G401.6 (cell line): ENCODE results near the gene KRTAP10-11.
"Not testable (repeated sequence)": the region's sequence is repeated elsewhere in the genome, so short reads cannot be mapped to it uniquely, and the experiment has no call there.

ENCODE experiments used
- FAIRE-seq: peaks from 2 replicates; lab custom pipeline; 2012; peaks lifted over from hg19 to GRCh38; lab: Jason Lieb, UNC

KRTAP10-11 gene

DNA sequence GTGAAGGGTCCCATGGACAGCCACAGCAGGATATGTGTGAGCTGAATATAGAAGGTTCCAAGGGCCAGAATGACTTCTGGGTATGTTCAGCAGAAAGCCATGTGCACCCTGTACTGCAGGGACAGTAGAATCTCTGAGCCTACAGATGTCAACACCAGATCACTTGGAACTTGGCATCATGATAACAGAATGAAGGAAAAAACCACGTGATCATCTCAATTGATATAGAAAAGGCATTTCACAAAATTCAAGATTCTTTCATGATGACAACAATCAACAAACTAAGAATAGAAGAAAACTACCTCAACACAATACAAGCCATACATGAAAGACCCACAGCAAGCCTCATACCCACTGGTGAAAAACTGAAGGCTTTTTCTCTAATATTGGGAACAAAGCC lies 21.4 kb downstream of the KRTAP10-11 start:
- no peak for FAIRE-seq

DNA sequence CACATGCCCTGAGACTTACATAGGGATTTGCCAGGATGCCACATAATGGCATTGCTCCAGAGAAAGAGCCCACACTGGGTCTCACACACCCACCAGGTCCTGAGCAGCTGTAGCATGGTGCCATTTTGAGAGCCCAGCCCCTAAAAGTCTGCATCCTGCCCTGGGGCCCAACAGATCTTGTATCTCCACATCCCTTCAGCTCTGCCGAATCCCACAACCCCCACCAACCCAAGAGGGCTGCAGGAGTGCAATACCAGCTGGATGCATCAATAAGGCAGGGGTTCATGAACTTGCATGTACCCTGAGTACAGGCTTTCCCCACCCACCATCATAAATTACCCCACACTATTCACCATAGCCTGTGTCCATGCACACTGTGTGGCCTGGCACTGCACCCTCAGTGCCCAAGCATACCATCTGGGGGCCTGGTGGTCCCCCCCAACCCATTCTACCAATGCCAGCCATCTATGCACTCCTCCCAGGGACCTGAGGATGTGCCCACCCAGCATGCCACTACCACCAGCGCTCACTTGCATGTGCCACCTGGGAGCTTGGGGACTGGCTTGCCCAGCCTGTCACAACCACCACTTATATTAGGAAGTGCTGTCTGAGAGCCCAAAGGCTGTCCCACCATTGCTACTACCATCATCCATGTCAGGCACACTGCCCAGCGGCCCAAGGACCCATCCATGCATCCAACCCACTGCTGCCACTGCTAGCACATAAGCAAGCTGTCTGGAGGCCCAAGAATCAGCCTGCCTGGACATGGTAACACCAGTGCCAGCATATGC lies 24.6 kb downstream of the KRTAP10-11 start:
- FAIRE-seq, result no peak

DNA sequence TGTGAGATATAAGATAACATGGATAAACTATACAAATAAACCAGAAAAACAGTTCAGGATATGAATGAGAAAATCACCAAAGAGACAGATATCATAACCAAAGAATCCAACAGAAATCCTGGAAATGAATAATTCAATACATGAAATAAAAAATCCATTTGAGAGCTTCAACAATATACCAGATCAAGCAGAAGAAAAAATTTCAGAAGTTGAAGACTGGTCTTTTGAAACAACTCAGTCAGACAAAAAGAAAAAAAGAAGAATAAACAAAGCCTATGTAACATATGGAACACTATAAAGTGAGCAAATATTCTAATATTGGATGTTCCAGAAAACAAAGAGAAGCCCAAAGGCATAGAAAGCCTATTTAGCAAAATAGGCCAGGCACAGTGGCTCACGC lies 25.7 kb downstream of the KRTAP10-11 start:
- no peak for FAIRE-seq

DNA sequence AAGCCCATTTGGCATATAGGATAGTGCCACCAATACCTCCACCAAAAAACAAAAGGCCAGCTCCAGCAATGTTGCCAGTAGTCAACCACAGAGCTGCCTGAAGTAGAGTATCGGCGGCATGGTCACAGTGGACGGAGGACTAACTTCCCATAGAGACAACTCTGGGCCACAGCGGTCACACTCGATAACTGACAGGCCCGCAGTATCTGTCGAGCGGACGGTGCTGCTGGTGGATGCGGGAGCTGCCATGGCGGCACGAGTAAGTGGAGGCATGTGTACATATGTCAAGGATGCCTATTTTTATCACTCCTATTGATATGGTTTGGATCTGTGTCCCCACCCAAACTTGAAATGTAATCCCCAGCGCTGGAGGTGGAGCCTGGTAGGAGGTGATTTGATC lies 31.7 kb downstream of the KRTAP10-11 start:
- FAIRE-seq, result no peak

DNA sequence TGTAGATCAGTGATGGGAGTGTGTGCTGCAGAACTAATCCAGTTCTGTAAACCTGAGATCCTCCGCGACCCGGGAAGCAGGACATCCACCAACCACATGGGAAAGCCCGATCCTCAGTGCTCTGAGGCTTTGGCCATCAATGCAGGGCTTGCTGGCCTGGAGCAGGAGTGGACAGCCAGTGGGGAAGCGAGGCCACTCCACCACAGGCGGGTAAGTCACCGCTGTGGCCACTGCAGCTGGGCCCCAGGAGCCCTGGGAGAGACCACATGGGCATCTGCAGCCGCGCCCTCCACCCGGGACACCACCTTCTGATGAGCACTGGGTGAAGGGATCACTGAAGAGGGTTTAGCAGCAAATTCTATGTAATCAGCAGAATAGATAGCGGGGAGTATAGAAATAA lies 34.9 kb downstream of the KRTAP10-11 start:
- no peak for FAIRE-seq

DNA sequence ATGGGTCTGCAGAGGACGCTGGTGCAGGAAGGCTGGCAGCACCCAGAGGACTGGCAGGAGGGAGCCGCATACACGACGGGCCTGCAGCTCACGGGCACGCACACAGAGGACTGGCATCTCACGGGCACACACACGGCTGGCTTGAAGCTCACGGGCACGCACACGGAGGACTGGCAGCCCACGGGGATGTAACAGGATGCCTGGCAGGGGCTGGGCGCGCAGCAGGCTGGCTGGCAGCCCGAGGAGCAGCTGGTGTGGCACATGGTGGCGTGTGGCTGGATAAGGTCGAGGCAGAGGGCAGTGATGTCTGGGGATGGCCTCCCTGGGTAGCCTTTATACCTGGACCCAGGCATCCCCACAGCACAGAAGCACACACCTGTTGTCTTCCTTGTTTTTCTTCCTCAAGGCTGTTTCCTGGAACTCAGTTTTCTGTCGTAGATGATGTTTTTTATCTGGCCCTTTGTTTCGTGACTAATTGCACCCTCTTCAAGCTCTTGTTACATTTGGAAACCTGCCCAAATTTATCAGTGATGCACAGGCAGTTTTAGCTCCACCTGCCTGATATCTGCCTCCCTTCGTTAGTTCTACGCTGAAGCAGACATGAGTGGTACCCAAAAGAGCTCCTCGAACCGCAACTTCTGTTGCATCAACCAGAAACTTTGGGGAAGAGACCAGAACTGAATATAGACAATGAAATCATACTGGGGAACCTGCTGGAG lies 35.8 kb downstream of the KRTAP10-11 start, which contains the start of gene KRTAP12-1:
Gene KRTAP12-1 (minus strand): TSS at position 303 of the 719 bp plus-strand sequence. CDS start 40 bp downstream, at position 263.
- no peak for FAIRE-seq

DNA sequence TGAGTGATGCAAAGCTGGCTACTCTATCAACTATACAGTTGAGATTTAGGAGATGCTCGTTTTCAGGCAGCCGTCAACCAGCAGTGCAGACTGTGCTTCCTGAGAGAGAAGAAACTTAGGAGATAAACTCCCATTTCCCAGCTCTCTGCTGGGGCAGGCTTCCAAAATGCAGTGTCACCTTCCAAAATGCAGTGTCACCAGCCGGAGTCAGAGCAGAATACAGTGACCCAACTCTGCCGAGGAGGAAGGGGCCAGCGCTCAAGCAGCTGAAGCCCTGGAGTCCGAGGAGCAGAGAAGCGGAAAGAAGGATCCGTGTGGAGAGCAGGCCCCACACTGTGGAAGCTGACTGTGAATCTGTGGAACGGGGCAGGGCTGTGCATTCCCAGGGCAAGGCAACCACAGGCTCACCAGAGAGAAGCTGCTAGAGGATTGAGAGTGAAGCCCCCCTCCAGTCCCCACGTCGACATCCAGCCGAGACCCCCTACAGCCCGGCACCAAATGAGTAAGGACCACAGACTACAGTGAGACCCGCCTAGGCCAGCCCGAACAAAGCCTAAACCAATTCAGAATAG lies 36.5 kb downstream of the KRTAP10-11 start:
- FAIRE-seq, result no peak

DNA sequence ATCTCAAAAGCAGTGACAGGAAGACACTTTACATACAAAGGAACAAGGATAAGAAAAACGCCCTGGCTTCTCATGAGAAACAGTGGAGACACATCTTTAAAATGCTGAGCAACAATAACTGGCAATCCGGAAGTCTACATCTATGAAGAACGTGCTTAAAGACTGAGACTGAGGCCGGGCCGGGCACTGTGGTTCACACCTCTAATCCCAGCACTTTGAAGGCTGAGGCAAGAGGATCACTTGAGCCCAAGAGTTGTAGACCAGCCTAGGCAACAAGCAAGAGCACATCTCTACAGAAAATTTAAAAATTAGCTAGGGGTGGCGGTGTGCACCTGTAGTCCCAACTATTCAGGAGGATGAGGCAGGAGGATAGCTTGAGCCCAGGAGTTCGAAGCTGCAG lies 37.9 kb downstream of the KRTAP10-11 start:
- no peak for FAIRE-seq

DNA sequence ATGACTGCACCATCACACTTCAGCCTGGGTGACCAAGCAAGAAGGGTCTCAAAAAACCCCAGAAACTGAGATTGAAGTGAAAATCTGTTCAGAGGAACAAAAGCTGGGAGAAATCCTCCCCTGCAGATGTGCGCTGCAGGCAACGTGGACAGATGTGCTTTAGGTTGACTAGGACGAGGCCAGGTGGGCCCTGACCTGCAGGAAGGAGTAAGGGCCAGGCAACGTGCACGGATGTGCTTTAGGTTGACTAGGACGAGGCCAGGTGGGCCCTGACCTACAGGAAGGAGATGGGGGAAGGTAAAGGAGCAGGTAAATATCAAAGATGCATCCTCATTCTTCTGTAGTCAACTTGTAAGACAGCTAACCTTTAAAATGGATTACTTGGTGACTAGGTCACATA lies 38.3 kb downstream of the KRTAP10-11 start:
- FAIRE-seq, result no peak

DNA sequence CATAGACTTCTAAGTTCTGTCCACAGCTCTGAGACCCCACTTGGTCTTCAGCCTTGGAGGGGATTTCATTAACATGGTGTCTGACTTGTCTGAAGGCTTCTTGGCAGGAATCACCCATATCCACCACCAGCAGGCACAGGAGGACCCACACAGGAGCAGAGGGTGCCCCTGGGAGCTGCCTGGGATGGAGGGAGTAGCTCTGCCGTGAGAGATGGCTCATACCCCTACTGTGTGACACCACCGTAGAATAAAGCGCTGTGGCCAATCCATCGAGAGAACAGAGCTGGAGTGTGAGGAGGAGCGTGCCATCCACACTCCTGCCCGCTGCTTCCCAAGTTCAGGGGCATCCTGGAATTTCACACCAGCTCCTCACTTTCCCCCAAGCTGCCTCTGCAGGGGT lies 38.8 kb downstream of the KRTAP10-11 start:
- not testable (repeated sequence) for FAIRE-seq

DNA sequence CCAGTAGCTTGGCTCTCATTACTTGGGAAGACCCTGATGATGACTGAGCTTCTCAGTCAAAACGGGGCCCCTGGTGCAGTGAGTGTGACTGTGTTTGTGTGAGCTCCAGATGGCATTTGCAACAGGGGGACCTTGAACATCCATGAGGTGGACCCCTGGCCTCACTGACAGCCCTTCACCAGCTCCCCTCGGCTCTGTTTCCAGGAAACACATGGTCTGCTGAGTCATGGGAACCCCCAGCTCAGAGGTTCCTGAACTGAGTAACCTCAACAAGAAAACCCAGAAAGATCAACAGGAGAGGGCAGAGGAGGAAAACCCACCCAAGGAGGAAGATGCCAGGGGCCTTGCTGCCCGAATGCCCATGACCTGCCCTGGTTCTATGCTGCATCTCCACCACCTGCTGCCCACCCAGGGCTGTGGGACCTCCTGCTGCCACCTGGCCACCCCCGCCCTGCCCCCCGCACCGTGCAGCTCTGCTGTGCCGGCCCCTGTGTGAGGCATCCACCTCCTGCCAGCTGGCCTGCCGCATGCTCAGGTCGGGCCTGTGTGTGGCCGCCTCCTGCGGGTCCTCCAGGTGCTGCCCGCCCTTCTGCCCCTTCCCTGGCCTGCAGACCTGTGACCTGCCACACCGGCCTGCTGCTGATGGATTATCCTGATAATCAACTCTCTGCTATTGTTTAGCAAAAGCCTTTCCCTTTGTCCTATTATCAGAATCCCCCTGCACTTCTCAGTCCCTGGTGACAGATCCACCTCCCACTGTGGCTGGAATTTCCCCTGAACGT lies 40.0 kb downstream of the KRTAP10-11 start:
- no peak for FAIRE-seq

DNA sequence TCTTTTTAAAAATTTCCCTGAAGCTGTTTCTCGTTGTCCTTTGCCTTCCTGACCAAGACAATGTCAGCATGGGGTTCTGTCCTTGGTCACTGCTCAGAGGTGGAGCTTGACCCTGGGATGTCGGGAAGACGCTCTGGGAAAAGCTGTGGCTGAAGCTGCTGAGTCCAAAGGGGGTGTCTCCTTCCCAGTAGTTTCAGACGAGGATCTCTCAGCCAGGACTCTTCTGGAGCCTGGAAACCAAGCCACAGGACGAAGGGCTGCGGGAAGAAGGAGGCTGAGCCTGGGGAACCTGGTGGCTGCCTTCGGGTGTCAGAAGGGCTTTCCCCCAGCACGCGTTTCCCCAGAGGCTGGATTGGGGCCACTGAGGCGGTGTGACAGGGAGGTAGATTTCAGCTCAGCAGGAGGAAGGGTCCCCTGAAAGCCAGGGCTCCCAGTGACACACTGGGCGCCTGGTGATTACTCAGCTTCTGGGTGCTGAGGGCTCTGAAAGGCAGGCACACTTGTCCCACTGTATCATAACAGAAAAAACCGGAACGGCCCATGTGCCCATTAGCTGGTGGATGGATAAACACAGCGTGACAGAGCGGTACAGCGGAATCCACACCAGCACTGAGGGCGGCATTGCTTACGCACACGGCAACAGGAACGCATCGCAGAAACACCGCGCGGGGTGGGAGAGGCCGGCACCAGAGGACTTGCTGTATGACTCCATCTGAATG lies 40.8 kb downstream of the KRTAP10-11 start:
- no peak for FAIRE-seq

DNA sequence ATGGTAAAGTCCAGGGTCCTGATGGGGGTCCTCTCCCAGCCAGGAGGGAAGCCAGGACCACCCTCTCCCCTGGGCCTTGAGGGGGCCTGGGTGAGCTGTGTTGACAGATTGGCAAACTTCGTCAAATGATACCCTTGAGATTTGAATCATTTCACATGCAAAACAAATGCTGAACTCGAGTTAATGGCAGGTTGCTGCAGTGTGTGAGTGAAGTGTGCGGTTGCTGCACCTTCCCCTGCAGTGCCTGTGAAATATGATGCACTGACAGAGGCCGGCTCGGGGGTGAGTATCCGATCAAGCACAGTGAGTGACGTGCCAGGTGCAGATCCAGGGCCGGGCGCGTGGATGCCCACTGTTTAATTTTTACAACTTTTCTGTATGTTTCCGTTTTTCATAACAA lies 41.5 kb downstream of the KRTAP10-11 start:
- FAIRE-seq, result no peak

DNA sequence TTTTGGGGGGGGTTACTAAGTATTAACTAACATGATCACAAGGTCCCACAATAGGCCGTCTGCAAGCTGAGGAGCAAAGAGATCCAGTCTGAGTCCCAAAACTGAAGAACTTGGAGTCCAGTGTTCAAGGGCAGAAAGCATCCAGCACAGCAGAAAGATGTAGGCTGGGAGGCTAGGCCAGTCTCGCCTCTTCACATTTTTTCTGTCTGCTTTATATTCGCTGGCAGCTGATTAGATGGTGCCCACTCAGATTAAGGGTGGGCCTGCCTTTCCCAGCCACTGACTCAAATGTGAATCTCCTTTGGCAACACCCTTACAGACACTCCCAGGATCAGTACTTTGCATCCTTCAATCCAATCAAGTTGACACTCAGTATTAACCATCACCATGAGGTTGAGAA lies 43.5 kb downstream of the KRTAP10-11 start:
- FAIRE-seq, result not testable (repeated sequence)

DNA sequence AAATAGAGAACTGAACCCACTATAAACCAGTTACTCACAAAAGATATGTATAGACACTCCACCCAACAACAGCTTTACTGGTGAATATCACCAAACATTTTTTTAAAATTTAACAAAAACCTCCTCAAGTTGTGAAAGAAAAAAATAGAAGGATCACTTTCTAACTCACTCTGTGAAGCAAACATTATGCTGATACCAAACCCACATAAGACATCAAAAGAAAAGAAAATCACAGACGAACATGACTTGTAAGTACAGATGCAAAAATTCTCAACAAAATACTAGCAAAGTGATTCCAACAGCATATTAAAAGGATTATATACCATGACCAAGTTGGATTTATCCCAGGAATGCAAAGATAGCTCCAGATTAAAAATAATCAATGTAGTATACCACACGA lies 45.5 kb downstream of the KRTAP10-11 start:
- FAIRE-seq, result no peak

DNA sequence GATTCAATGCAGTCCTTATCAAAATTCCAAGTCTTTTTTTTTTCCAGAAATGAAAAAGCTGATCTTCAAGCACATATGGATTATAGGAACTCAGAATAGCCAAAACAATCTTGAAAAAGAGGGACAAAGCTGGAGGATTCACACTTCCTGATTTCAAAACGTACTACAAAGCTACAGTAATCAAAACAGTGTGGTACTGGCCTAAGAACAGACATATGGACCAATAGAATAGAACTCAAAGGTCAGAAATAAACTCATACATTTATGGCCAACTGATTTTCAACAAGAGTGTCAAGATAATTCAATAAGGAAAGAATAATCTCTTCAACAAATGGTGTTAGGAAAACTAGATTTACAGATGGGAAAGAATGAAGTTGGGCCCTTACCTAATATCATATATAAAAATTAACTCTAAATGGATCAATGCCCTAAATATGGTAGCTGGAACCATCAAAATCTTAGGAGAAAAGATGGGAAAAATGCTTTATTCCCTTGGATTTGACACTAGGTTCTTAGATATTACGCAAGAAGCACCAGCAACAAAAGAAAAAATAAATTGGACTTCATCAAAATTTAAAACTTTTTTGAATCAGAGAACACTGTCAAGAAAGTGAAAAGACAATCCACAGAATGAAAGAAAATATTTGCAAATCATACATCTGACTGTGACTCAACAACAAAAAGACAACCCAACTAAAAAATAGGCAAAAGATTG lies 46.7 kb downstream of the KRTAP10-11 start:
- no peak for FAIRE-seq

DNA sequence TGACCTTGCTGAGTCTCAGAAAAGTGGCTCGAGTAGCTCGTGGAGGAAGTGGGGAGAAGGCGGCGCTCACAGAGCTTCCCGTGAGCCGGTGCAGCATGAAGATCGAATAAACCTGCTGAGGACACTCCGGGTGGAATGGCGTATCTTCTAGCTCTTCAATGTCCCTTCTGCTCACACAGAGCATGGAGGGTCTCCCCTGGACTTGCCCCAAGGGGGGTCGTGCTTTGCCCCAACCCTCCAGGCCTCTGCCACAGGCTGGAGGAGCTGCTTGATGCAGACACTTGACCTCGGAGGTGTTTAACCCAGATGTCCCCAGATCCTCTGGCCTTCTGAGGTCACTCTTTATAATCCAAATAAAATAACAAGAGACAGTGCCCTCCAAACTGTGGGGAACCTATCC lies 48.6 kb downstream of the KRTAP10-11 start:
- no peak for FAIRE-seq

DNA sequence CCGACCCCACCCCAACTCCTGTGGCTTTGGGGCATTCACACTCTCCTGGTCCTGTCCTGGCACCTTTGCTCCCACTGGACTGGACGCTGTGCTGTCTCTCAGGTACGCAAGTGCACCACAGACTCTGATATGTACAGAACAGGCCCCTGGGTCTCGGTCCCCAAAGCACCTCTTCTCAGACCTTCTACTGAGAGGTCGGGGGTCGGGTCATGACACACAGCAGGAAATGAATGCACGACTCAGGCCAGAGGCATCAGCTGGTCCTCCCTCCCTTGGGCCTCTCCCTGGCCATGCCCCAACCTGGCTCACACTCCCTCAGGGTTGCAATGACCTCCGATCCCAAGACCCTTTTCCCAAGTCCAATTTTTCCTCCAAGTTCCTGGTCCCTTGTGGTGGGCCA lies 49.0 kb downstream of the KRTAP10-11 start:
- no peak for FAIRE-seq

DNA sequence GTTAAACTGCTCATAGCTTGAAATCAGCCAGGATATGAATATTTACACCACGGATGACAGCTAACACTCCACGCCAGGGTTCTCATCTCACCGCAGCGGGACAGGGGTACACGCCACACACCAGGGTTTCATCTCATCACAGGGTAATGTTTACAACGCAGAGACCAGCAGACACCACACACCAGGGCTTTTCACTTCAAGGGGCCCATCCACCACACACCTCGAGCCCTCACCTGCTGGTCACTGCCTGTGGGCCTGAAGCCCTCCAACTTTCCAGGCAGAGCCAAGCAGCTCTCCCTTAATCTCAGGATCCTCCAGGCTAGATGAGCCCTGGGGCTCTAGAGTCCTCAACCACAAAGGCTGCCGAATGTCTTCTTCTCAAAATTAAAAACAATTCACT lies 49.4 kb downstream of the KRTAP10-11 start:
- no peak for FAIRE-seq

DNA sequence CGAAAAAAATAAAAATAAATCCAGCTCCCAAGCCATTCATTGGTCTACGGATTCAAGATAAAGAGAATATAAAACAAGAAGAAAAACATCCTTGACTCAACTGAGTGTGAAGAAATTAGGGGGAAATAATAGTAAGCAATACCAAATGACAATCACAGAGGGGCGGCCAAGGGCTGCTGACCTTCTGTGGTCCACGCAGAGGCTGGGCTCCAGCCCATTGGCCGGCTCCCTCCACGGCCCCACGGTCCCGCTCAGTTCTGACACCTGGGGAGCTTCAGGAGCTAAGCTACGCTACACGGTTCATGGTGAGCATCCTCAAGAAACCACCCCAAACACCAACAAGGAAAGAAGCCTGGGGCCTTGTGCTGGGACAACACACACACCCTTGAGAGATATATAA lies 50.4 kb downstream of the KRTAP10-11 start:
- FAIRE-seq, result no peak
